Fibroblast of mammary gland (primary cell): ENCODE measurements around the gene OR5C1.
A peak's percentile ranks its signal among the peaks of the same experiment; 100 is the strongest.
"Not testable (repeated sequence)": the region's sequence is repeated elsewhere in the genome, so short reads cannot be mapped to it uniquely, and the experiment has no call there.

Source experiments
- DNase-seq: peaks from one replicate; pipeline ENCODE4 v3.0.0-alpha.2; 2010; ENCODE audit warnings: low read depth
- H3K4me3 ChIP-seq: 2 replicates; pipeline ENCODE4 v1.5.1; 2011; ENCODE audit warnings: low read depth, mild to moderate bottlenecking, low read length, moderate library complexity; ENCODE audit not compliant: control insufficient read depth
- CTCF ChIP-seq: conservative IDR thresholded peaks from 2 replicates; pipeline ENCODE4 v1.5.1; 2011; ENCODE audit warnings: low read depth, low read length, inconsistent platforms; ENCODE audit not compliant: control insufficient read depth, insufficient read depth

The OR5C1 gene

GRCh38 chr9:122791872-122792669 is 3.3 kb downstream of the OR5C1 start:
- H3K4me3 ChIP-seq = no peak overlapping the region
- TF ChIP-seq CTCF = no peak
- no peak for DNase-seq

GRCh38 chr9:122797316-122798063 is 8.8 kb downstream of the OR5C1 start:
- no peak overlapping the region for H3K4me3 ChIP-seq
- no peak for TF ChIP-seq CTCF
- peak; percentile 9 for DNase-seq

GRCh38 chr9:122800066-122801060 is 11.6 kb downstream of the OR5C1 start, which contains the start of gene OR1K1:
TSS of gene OR1K1 (plus strand) at chr9:122800123. CDS start at chr9:122800123, 0 bp downstream.
- no peak for DNase-seq
- H3K4me3 ChIP-seq = no peak within 1 kb of the TSS
- TF ChIP-seq CTCF = no peak

GRCh38 chr9:122806661-122807060 is 17.9 kb downstream of the OR5C1 start:
- TF ChIP-seq CTCF = no peak
- peak; percentile 53 for DNase-seq
- H3K4me3 ChIP-seq = no peak overlapping the region

GRCh38 chr9:122807271-122807900 is 18.7 kb downstream of the OR5C1 start:
- TF ChIP-seq CTCF = no peak
- peak; percentile 67 for DNase-seq

GRCh38 chr9:122808141-122808540 is 19.4 kb downstream of the OR5C1 start:
- DNase-seq = no peak
- TF ChIP-seq CTCF = no peak
- H3K4me3 ChIP-seq = no peak overlapping the region

More at GRCh38 chr9:122807271-122807900, 18.7 kb downstream of the OR5C1 start:
- no peak overlapping the region for H3K4me3 ChIP-seq

GRCh38 chr9:122809261-122809660 is 20.5 kb downstream of the OR5C1 start:
- H3K4me3 ChIP-seq, DNase-seq: not testable (repeated sequence)
